ENCODE measurements around the gene TCTN1. TPM values are rescaled to one million over a fixed set of nuclear protein-coding genes. Genes with fewer than 3 reads are reported as not detected.

The TCTN1 gene
- total and polyA plus RNA-seq, 2 of the 13 experiments (the other 11 are each of a cell fraction or from before 2014, with no cell fraction given) = 13.6 to 16.0 TPM

GRCh38 chr12:110698171-110698902 lies 84.4 kb downstream of the TCTN1 start (continued):
- TF ChIP-seq, protein P1, sequence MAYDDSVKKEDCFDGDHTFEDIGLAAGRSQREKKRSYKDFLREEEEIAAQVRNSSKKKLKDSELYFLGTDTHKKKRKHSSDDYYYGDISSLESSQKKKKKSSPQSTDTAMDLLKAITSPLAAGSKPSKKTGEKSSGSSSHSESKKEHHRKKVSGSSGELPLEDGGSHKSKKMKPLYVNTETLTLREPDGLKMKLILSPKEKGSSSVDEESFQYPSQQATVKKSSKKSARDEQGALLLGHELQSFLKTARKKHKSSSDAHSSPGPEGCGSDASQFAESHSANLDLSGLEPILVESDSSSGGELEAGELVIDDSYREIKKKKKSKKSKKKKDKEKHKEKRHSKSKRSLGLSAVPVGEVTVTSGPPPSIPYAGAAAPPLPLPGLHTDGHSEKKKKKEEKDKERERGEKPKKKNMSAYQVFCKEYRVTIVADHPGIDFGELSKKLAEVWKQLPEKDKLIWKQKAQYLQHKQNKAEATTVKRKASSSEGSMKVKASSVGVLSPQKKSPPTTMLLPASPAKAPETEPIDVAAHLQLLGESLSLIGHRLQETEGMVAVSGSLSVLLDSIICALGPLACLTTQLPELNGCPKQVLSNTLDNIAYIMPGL (CRISPR knock-in tag; IDR thresholded peaks at IDR 0.05; ENCODE audit: borderline replicate concordance in 1 of 2, low read depth in 1 of 2) = peak; percentile 73 to 92
- TF ChIP-seq, protein P2, sequence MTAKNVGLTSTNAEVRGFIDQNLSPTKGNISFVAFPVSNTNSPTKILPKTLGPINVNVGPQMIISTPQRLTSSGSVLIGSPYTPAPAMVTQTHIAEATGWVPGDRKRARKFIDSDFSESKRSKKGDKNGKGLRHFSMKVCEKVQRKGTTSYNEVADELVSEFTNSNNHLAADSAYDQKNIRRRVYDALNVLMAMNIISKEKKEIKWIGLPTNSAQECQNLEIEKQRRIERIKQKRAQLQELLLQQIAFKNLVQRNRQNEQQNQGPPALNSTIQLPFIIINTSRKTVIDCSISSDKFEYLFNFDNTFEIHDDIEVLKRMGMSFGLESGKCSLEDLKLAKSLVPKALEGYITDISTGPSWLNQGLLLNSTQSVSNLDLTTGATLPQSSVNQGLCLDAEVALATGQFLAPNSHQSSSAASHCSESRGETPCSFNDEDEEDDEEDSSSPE (CRISPR knock-in tag; IDR thresholded peaks at IDR 0.05) = 0 out of 2 replicates have a peak, but pooled peaks have one; percentile 31
- TF ChIP-seq TERF1 (CRISPR knock-in tag; IDR thresholded peaks at IDR 0.05) (no peak), CREBL2 (CRISPR knock-in tag; IDR thresholded peaks at IDR 0.05; ENCODE audit: borderline replicate concordance) (no peak), ZFX (CRISPR knock-in tag; IDR thresholded peaks at IDR 0.05; ENCODE audit: low read depth) (0 out of 2 replicates have a peak, but pooled peaks have one; percentile 58), ZNF138 (CRISPR knock-in tag; IDR thresholded peaks at IDR 0.05; ENCODE audit: low read depth) (no peak), MLXIP (CRISPR knock-in tag; IDR thresholded peaks at IDR 0.05; ENCODE audit: borderline replicate concordance) (no peak), NR2C2 (CRISPR knock-in tag; IDR thresholded peaks at IDR 0.05; ENCODE audit: borderline replicate concordance) (no peak), SNRNP70 (IDR thresholded peaks at IDR 0.05; ENCODE audit: low read depth, low read length) (no peak), ZMYM4 (CRISPR knock-in tag; IDR thresholded peaks at IDR 0.05) (peak; percentile 27; the same call in 1 of the 2 replicates), ZKSCAN5 (CRISPR knock-in tag; IDR thresholded peaks at IDR 0.05) (no peak), SP1 (IDR thresholded peaks at IDR 0.05) (no peak), SP1 (CRISPR knock-in tag; IDR thresholded peaks at IDR 0.05) (no peak), WIZ (CRISPR knock-in tag; IDR thresholded peaks at IDR 0.05) (no peak), ZNF614 (CRISPR knock-in tag; IDR thresholded peaks at IDR 0.05; ENCODE audit: borderline replicate concordance) (peak; percentile 45; the same call in 1 of the 2 replicates), ZNF816 (CRISPR knock-in tag; IDR thresholded peaks at IDR 0.05; ENCODE audit: borderline replicate concordance) (peak; percentile 38; the same call in 1 of the 2 replicates), ZNF619 (CRISPR knock-in tag; IDR thresholded peaks at IDR 0.05) (no peak)
- TF ChIP-seq, protein P3, sequence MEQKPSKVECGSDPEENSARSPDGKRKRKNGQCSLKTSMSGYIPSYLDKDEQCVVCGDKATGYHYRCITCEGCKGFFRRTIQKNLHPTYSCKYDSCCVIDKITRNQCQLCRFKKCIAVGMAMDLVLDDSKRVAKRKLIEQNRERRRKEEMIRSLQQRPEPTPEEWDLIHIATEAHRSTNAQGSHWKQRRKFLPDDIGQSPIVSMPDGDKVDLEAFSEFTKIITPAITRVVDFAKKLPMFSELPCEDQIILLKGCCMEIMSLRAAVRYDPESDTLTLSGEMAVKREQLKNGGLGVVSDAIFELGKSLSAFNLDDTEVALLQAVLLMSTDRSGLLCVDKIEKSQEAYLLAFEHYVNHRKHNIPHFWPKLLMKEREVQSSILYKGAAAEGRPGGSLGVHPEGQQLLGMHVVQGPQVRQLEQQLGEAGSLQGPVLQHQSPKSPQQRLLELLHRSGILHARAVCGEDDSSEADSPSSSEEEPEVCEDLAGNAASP (CRISPR knock-in tag; IDR thresholded peaks at IDR 0.05; ENCODE audit: borderline replicate concordance) = no peak
- TF ChIP-seq, protein P4, sequence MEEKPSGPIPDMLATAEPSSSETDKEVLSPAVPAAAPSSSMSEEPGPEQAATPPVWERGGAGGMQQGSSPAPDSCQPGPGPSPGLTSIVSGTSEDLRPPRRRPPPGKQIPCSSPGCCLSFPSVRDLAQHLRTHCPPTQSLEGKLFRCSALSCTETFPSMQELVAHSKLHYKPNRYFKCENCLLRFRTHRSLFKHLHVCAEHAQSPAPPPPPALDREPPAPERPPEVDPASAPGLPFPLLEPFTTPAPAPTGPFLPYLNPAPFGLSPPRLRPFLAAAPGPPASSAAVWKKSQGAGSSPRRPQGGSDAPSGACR (CRISPR knock-in tag; IDR thresholded peaks at IDR 0.05) = no peak
